ENCODE results near the gene LRP10.

DNA sequence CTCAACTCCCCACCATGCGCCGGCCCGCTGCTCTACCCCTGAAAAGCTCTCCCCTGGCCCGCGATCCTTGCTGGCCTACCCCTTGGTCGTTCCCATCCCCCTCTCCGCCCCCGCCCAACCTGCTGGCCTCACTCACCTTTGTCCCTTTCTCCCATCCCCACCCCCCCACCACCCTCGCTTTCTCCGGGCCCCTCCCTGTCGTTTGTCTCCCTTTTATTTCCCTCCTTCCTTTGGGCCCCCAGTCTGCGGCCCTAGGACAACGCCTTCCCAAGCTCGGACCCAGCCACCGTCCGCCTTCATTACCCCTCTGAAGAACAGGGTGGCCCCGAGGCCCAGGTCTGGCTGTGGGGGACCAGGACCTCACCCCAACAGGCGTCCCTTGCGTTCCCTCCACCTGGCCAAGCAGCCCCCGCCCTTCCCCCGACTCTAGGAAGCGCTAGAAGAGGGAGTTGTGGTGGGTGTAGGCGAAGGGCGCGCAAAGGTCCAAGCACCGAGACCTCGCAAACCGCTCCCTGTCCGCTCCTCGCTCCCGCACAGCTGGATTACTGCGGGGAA, 49.4 kb upstream of the LRP10 start:
- TF ChIP-seq, protein P1, sequence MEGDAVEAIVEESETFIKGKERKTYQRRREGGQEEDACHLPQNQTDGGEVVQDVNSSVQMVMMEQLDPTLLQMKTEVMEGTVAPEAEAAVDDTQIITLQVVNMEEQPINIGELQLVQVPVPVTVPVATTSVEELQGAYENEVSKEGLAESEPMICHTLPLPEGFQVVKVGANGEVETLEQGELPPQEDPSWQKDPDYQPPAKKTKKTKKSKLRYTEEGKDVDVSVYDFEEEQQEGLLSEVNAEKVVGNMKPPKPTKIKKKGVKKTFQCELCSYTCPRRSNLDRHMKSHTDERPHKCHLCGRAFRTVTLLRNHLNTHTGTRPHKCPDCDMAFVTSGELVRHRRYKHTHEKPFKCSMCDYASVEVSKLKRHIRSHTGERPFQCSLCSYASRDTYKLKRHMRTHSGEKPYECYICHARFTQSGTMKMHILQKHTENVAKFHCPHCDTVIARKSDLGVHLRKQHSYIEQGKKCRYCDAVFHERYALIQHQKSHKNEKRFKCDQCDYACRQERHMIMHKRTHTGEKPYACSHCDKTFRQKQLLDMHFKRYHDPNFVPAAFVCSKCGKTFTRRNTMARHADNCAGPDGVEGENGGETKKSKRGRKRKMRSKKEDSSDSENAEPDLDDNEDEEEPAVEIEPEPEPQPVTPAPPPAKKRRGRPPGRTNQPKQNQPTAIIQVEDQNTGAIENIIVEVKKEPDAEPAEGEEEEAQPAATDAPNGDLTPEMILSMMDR (IDR thresholded peaks at IDR 0.05): no peak
- no peak for TF ChIP-seq ZFX (IDR thresholded peaks at IDR 0.05; ENCODE audit: borderline replicate concordance)
